ENCODE measurements around the gene MAPK9.

GRCh38 chr5:180251141-180251540 lies 40.7 kb downstream of the MAPK9 start:
- TF ChIP-seq EZH2phosphoT487 (IDR thresholded peaks at IDR 0.05; ENCODE audit: borderline replicate concordance, low read length) = no peak
- no peak for TF ChIP-seq CTCF (IDR thresholded peaks at IDR 0.05; ENCODE audit: low read depth, low read length, poor library complexity, severe bottlenecking)

All from DOHH2 (cell line).